Spleen (tissue), 7 donors: Measurements from ENCODE around the gene CES3.

Experiments used
- POLR2A ChIP-seq, 3 donors: fragments of 450-650 bp; IDR thresholded peaks; one replicate each; pipeline ENCODE4 v1.5.1; 2017; ENCODE audit warnings: antibody characterized with exemption in 3 of 3, mild to moderate bottlenecking in 1 of 3
- POLR2AphosphoS5 ChIP-seq, 3 donors: sonication (generic); formaldehyde crosslinking; IDR thresholded peaks; one replicate each; pipeline ENCODE4 v1.5.1; 2017; ENCODE audit warnings: antibody characterized with exemption in 3 of 3
- TF ChIP-seq, protein P1 (sequence below), 11 experiments: fragments of 200-600 bp in 7 of 11; fragments of 450-650 bp in 4 of 11; sonication (generic) in 4 of 11; IDR thresholded peaks in 8 of 11; conservative IDR thresholded peaks in 3 of 11; 1 replicate in 7 of 11; 2 replicates in 4 of 11; pipeline versions ENCODE4 v1.4.0 to v1.8.0; 2016 to 2021; ENCODE audit warnings: antibody characterized with exemption in 11 of 11, inconsistent platforms in 4 of 11, mild to moderate bottlenecking in 1 of 11
- donor health status: DM: no; HTN: no; CAD: no; lungs with moderate emphysema.
- donor health status: DM: no; HTN: no; CAD: no.
- donor health status: DM: no; HTN: no; CAD: no.

DNA sequence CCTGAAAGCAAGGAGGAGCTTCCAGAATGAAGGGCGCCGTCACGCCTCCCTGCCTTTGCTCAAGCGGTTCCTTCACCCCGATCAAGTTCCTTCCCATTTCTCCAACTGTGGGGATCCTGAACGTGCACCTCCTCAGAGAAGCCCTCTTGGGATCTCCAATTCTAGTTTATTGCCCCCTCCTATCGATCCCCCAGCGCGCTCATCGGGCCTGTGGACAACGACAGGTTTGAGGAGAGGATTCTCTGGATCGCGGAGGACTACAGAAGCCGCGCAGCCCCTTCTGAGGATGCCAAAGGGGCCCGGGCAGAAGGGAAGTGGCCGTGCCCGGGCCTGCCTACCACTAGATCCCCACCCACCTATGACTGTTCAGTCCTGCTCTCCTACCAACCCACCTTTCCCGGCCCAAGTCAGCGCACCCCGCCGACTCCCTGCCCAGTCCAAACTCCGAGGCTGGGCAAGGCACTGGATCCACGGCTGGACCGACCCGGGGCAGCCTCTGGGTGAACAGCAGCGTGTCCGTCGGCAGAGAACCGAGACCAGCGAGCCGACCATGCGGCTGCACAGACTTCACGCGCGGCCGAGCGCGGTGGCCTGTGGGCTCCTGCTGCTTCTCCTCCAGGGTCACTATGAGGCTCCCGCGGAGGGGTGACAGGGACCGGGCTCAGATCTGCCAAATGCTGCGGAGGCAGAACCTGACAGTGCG, 12.8 kb upstream of the CES3 start:
- TF ChIP-seq, protein P1, sequence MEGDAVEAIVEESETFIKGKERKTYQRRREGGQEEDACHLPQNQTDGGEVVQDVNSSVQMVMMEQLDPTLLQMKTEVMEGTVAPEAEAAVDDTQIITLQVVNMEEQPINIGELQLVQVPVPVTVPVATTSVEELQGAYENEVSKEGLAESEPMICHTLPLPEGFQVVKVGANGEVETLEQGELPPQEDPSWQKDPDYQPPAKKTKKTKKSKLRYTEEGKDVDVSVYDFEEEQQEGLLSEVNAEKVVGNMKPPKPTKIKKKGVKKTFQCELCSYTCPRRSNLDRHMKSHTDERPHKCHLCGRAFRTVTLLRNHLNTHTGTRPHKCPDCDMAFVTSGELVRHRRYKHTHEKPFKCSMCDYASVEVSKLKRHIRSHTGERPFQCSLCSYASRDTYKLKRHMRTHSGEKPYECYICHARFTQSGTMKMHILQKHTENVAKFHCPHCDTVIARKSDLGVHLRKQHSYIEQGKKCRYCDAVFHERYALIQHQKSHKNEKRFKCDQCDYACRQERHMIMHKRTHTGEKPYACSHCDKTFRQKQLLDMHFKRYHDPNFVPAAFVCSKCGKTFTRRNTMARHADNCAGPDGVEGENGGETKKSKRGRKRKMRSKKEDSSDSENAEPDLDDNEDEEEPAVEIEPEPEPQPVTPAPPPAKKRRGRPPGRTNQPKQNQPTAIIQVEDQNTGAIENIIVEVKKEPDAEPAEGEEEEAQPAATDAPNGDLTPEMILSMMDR (IDR thresholded peaks at IDR 0.05 in 8 of 11, conservative IDR thresholded peaks at IDR 0.05 in 3 of 11) = no peak
- TF ChIP-seq POLR2AphosphoS5 (IDR thresholded peaks at IDR 0.05) (peak in 1 of 3 donors; percentile 6), POLR2A (IDR thresholded peaks at IDR 0.05) (no peak)
